H7 (cell line): ENCODE data around the gene DAAM1. TPM values are rescaled to one million over a fixed set of nuclear protein-coding genes. Genes with fewer than 3 reads are reported as not detected.

Experiments used
- DNase-seq: peaks from one replicate; pipeline ENCODE4 v3.0.0; 2012
- H3K27me3 ChIP-seq: 2 replicates; pipeline ENCODE4 v1.6.0; 2011; ENCODE audit warnings: mild to moderate bottlenecking, low read length; ENCODE audit not compliant: control insufficient read depth, insufficient read depth
- H3K36me3 ChIP-seq: replicated peaks from 2 replicates; pipeline ENCODE4 v1.5.1; 2011; ENCODE audit warnings: low read length; ENCODE audit not compliant: control insufficient read depth, insufficient read depth
- H3K4me3 ChIP-seq: 2 replicates; pipeline ENCODE4 v1.5.1; 2011; ENCODE audit warnings: low read depth, mild to moderate bottlenecking, control low read depth, low read length, moderate library complexity; ENCODE audit not compliant: insufficient read depth
- total RNA-seq: library from RNA; depleted of rRNA; stranded (reverse); fragments of >200 nt; shearing (Covaris generic); gene quantifications from 2 replicates; pipeline ENCODE4 v1.2.3, GENCODE V29; 2014

The DAAM1 gene
- total RNA-seq, 1 experiment from 2014 or later = 11.4 TPM

- Histone ChIP-seq H3K36me3 (no peaks in the 10 kb centered on the region), H3K27me3 (no peaks in the 10 kb centered on the region), H3K4me3 (no peak overlapping the region)
- no peak for DNase-seq
Measured at GRCh38 chr14:59325906-59326305, 137.4 kb downstream of the DAAM1 start.

- DNase-seq = no peak
- no peak overlapping the region for H3K4me3 ChIP-seq
- H3K27me3 ChIP-seq = no peaks in the 10 kb centered on the region
- no peaks in the 10 kb centered on the region for H3K36me3 ChIP-seq
Measured at GRCh38 chr14:59328454-59328853, 140.0 kb downstream of the DAAM1 start.

- Histone ChIP-seq H3K4me3 (no peak overlapping the region), H3K27me3 (no peaks in the 10 kb centered on the region), H3K36me3 (no peaks in the 10 kb centered on the region)
- DNase-seq = peak; percentile 25
Measured at GRCh38 chr14:59330455-59330854, 142.0 kb downstream of the DAAM1 start.

GRCh38 chr14:59331217-59331616, 142.8 kb downstream of the DAAM1 start:
- Histone ChIP-seq H3K36me3 (no peaks in the 10 kb centered on the region), H3K27me3 (no peaks in the 10 kb centered on the region), H3K4me3 (no peak overlapping the region)
- DNase-seq = peak; percentile 32

GRCh38 chr14:59332727-59333126, 144.3 kb downstream of the DAAM1 start:
- Histone ChIP-seq H3K36me3 (no peaks in the 10 kb centered on the region), H3K27me3 (no peaks in the 10 kb centered on the region), H3K4me3 (no peak overlapping the region)
- DNase-seq = no peak

- Histone ChIP-seq H3K27me3 (no peaks in the 10 kb centered on the region), H3K4me3 (no peak overlapping the region), H3K36me3 (no peaks in the 10 kb centered on the region)
- DNase-seq = no peak
Measured at GRCh38 chr14:59333235-59333634, 144.8 kb downstream of the DAAM1 start.

- DNase-seq = no peak
- H3K4me3 ChIP-seq = no peak overlapping the region
- no peaks in the 10 kb centered on the region for H3K36me3 ChIP-seq
- no peaks in the 10 kb centered on the region for H3K27me3 ChIP-seq
Measured at GRCh38 chr14:59333668-59334067, 145.2 kb downstream of the DAAM1 start.

- no peak for DNase-seq
- H3K36me3 ChIP-seq = no peaks in the 10 kb centered on the region
- H3K27me3 ChIP-seq = no peaks in the 10 kb centered on the region
- no peak overlapping the region for H3K4me3 ChIP-seq
Measured at GRCh38 chr14:59334253-59334652, 145.8 kb downstream of the DAAM1 start.

GRCh38 chr14:59336098-59336497, 147.6 kb downstream of the DAAM1 start:
- H3K36me3 ChIP-seq = no peaks in the 10 kb centered on the region
- DNase-seq = no peak
- H3K4me3 ChIP-seq = no peak overlapping the region
- no peaks in the 10 kb centered on the region for H3K27me3 ChIP-seq

- no peak overlapping the region for H3K4me3 ChIP-seq
- H3K27me3 ChIP-seq = no peaks in the 10 kb centered on the region
- H3K36me3 ChIP-seq = no peaks in the 10 kb centered on the region
- DNase-seq = no peak
Measured at GRCh38 chr14:59336706-59337105, 148.2 kb downstream of the DAAM1 start.

GRCh38 chr14:59337141-59337611, 148.7 kb downstream of the DAAM1 start:
- Histone ChIP-seq H3K27me3 (no peaks in the 10 kb centered on the region), H3K4me3 (no peak overlapping the region), H3K36me3 (no peaks in the 10 kb centered on the region)
- DNase-seq = no peak

- H3K27me3 ChIP-seq = no peaks in the 10 kb centered on the region
- no peak overlapping the region for H3K4me3 ChIP-seq
- no peaks in the 10 kb centered on the region for H3K36me3 ChIP-seq
- no peak for DNase-seq
Measured at GRCh38 chr14:59338761-59339160, 150.3 kb downstream of the DAAM1 start.

GRCh38 chr14:59339524-59340330, 151.3 kb downstream of the DAAM1 start:
- no peak for DNase-seq
- no peak overlapping the region for H3K4me3 ChIP-seq
- H3K27me3 ChIP-seq = no peaks in the 10 kb centered on the region
- H3K36me3 ChIP-seq = no peaks in the 10 kb centered on the region

- no peaks in the 10 kb centered on the region for H3K36me3 ChIP-seq
- no peaks in the 10 kb centered on the region for H3K27me3 ChIP-seq
- DNase-seq = no peak
- no peak overlapping the region for H3K4me3 ChIP-seq
Measured at GRCh38 chr14:59341858-59342477, 153.5 kb downstream of the DAAM1 start.
